ENCODE measurements around the gene SULT1A4.
"Not testable (repeated sequence)": the region's sequence is repeated elsewhere in the genome, so short reads cannot be mapped to it uniquely, and the experiment has no call there.

DNA sequence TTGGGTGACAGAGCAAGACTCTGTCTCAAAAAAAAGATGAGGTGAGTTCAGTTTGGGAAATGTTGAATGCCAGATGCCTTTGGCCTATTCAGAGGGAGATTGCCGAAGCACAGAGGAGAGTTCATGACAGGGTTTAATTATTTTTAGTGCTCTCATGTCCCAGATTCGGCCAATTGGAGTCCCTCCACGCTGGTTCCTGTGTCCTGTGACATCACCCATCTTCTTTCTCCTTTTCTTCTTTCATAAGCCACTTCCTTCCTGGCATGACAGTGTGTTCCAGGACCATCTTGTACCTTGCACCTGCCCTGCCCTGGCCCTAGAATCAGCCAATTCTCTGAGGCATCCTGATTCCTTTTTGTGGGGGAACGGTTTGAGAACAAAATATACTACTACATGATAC lies 12.4 kb downstream of the SULT1A4 start:
- not testable (repeated sequence) for TF ChIP-seq CTCF (conservative IDR thresholded peaks at IDR 0.05; ENCODE audit: low read length); EZH2phosphoT487 (IDR thresholded peaks at IDR 0.05; ENCODE audit: borderline replicate concordance)
